DMS79 treated with DMSO at 0.1 percent for 48 hours (cell line): ENCODE data around the gene FAM149B1.
"Not testable (repeated sequence)": the region's sequence is repeated elsewhere in the genome, so short reads cannot be mapped to it uniquely, and the experiment has no call there.

ENCODE experiments used
- DNase-seq: peaks from one replicate; lab custom pipeline; 2025; lab: John Stamatoyannopoulos, UW

Gene FAM149B1

GRCh38 chr10:73167783-73168464 lies at the start of gene FAM149B1, which contains the start of gene ECD:
TSS of gene FAM149B1 (plus strand) at chr10:73168119. CDS start at chr10:73168340, 221 bp downstream.
TSS of gene ECD (minus strand) at chr10:73168008. CDS start at chr10:73163937, 4,071 bp downstream.
- DNase-seq, result peak; percentile 43

- no peak for DNase-seq
These were observed 48.5 kb upstream of the FAM149B1 start for GRCh38 chr10:73119457-73119856.

GRCh38 chr10:73119952-73120351 lies 48.0 kb upstream of the FAM149B1 start:
- no peak for DNase-seq

- no peak for DNase-seq
These were observed 41.6 kb upstream of the FAM149B1 start for GRCh38 chr10:73126343-73126742.

- DNase-seq, result no peak
These were observed 36.6 kb upstream of the FAM149B1 start for GRCh38 chr10:73131301-73131700.

GRCh38 chr10:73131913-73132686 lies 35.8 kb upstream of the FAM149B1 start:
- DNase-seq, result no peak

GRCh38 chr10:73134727-73135126 lies 33.2 kb upstream of the FAM149B1 start:
- DNase-seq, result no peak

- no peak for DNase-seq
These were observed 31.3 kb upstream of the FAM149B1 start for GRCh38 chr10:73136627-73137026.

- DNase-seq, result no peak
These were observed 28.7 kb upstream of the FAM149B1 start for GRCh38 chr10:73139251-73139650.

GRCh38 chr10:73141603-73142002 lies 26.3 kb upstream of the FAM149B1 start:
- no peak for DNase-seq

GRCh38 chr10:73150633-73151413 lies 17.1 kb upstream of the FAM149B1 start:
- DNase-seq, result not testable (repeated sequence)

GRCh38 chr10:73152009-73152408 lies 15.9 kb upstream of the FAM149B1 start:
- no peak for DNase-seq

GRCh38 chr10:73156054-73156453 lies 11.9 kb upstream of the FAM149B1 start:
- no peak for DNase-seq

- DNase-seq, result no peak
These were observed 8.8 kb upstream of the FAM149B1 start for GRCh38 chr10:73159038-73159648.

- no peak for DNase-seq
These were observed 6.8 kb upstream of the FAM149B1 start for GRCh38 chr10:73161079-73161478.

GRCh38 chr10:73161662-73162061 lies 6.3 kb upstream of the FAM149B1 start:
- no peak for DNase-seq

- no peak for DNase-seq
These were observed 4.8 kb upstream of the FAM149B1 start for GRCh38 chr10:73163096-73163495.

- DNase-seq, result no peak
These were observed 947 bp upstream of the FAM149B1 start for GRCh38 chr10:73166972-73167371.

GRCh38 chr10:73167458-73167782 lies 499 bp upstream of the FAM149B1 start:
- DNase-seq, result no peak

- no peak for DNase-seq
These were observed 515 bp downstream of the FAM149B1 start for GRCh38 chr10:73168465-73168803.

- DNase-seq, result no peak
These were observed 1.4 kb downstream of the FAM149B1 start for GRCh38 chr10:73169320-73169719.

GRCh38 chr10:73172867-73173266 lies 4.9 kb downstream of the FAM149B1 start:
- no peak for DNase-seq
